GM12801 (cell line): Measurements from ENCODE around the gene RNF11.

Source experiments
- CTCF ChIP-seq: IDR thresholded peaks from one replicate; pipeline ENCODE4 v1.5.1; 2011; ENCODE audit warnings: control low read depth; ENCODE audit not compliant: insufficient read length; ENCODE audit errors: extremely low read depth

Gene RNF11

DNA sequence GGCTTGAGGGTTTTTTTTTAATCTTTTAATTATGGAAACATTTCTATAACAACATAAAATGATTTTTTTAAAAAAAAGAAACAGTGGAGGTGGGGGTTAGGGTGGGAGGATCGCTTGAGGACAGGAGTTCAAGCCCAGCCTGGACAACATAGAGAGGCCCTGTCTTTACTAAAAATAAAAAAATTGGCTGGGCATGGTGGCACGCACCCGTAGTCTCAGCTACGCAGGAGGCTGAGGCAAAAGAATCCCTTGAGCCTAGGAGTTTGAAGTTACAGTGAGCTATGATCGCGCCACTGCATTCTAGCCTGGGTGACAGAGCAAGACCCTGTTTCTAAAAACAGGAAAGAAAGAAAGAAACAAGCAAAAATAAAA, 32.2 kb upstream of the RNF11 start:
- no peak for TF ChIP-seq CTCF

DNA sequence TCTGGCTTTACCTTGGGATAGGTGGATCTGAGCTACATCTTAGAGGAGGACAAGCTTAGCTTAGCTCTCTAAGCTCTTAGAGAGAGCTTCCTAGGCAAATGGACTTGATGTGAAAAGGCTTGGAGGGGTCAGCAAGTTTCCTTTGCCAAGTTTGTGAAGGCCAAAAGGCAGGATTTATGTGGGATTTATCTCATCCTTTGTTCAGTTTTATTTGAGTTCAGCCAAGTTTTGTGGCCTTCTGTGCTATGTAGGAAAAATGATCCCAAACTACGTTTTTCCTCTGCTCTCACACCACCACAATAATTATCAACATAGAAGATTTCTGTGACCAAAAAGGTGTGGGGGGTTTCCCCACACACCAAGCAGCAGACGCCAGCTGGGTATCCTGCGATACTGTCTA, 26.0 kb upstream of the RNF11 start:
- TF ChIP-seq CTCF = no peak

DNA sequence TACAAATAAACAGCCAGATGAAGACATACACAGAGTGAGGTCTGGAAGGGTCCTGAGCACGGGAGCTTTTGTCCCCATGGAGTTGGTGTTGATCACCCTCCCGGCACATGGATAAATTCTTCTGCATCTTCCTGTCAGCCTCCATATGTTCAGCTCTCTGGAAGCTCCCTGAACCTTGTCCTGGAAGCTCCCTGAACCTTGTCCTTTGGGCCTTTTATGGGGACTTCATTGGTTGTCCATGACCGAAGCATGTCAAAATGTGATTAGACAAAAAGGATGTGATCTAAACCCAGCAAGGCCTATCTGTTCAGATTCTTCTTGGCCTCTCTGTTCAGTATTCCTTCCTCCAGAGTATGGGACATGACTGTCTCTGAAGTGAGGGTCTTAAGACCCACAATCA, 25.4 kb upstream of the RNF11 start:
- no peak for TF ChIP-seq CTCF

DNA sequence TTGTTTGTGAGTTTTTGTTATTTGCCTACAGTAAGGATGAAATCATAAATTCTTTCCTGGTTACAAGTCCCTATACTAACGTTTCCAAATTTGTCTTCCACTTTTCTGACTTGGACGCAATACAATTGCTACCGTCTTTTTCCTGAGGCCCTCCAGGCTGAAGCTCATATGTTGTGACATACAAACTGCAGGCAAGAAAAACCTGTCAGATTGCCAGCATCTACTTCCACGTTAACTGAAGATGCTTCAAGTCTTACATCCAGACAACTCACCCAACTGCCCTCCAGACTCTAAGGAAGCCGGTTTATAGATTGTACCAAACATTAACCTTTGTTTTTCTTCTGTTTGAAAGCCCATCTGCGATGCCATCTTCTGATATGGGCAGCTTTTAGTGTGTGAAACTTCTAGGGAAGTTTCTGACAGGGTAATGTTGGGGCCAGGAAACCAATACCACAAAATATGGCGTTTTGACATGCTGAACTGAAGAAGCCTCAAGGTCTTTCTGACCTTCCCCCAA, 21.4 kb upstream of the RNF11 start:
- no peak for TF ChIP-seq CTCF

GRCh38 chr1:51215169-51215568, 20.9 kb upstream of the RNF11 start:
- TF ChIP-seq CTCF = no peak

- no peak for TF ChIP-seq CTCF
Observed at GRCh38 chr1:51216631-51217030, 19.4 kb upstream of the RNF11 start.

DNA sequence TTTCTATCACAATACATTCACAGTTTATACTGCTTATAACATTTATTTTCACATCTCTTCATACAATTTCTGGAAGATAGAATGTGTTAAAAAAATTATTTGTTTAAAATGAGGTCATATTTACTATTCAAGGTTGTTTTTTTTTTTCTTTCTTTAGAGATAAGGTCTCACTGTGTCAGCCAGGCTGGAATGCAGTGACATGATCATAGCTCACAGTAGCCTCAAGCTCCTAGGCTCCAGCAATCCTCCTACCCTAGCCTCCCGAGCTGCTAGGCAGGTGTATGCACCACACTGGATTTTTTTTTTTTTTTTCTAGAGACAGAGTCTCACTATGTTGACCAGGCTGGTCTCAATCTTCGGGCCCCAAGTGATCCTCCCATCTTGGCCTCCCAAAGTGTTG, 19.0 kb upstream of the RNF11 start:
- TF ChIP-seq CTCF = no peak

DNA sequence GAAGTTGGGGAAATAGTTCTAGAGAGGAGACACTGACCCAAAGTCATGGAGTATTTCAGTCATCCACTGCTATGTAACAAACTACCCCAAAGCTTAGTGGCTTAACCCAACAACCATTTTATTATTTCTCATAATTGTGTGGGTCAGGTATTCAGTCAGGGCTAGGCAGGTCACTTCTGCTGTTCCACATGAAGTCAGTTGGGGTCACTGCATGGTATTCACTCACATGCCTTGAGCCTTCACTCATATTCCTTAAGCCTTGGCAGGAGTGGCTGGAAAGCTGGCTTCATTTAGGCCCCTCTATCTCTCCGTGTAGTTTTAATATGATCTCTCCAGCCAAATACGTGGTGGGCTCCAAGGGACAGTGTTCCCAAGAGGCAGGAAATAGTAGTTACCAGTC, 17.5 kb upstream of the RNF11 start:
- TF ChIP-seq CTCF = no peak
